DND-41 (cell line): Measurements from ENCODE around the gene NOS2.
"Not testable (repeated sequence)": the region's sequence is repeated elsewhere in the genome, so short reads cannot be mapped to it uniquely, and the experiment has no call there.

Experiments
- ATAC-seq: fragments of 200-7000 bp; cut with Tn5 transposase; 3 replicates; pipeline ENCODE4 v1.9.1; 2021; ENCODE audit warnings: low read depth; ENCODE audit not compliant: insufficient read depth
- DNase-seq: peaks from one replicate; pipeline ENCODE4 v3.0.0-alpha.2; 2020
- H2AFZ ChIP-seq: 2 replicates; pipeline ENCODE4 v1.6.0; 2012; ENCODE audit warnings: low read depth, low read length
- H3K27ac ChIP-seq: 2 replicates; pipeline ENCODE4 v1.5.1; 2012; ENCODE audit warnings: low read length, inconsistent platforms
- H3K27me3 ChIP-seq: fragments of 200-600 bp; sonication (generic); 2 replicates; pipeline ENCODE4 v1.6.0; 2012; ENCODE audit warnings: low read length, mild to moderate bottlenecking, inconsistent platforms; ENCODE audit not compliant: insufficient read depth, poor library complexity
- H3K36me3 ChIP-seq: 2 replicates; pipeline ENCODE4 v1.5.1; 2012; ENCODE audit warnings: low read length, inconsistent platforms; ENCODE audit not compliant: insufficient read depth
- H3K4me1 ChIP-seq: 2 replicates; pipeline ENCODE4 v1.5.1; 2012; ENCODE audit warnings: mild to moderate bottlenecking, low read length; ENCODE audit not compliant: insufficient read depth
- H3K4me2 ChIP-seq: 2 replicates; pipeline ENCODE4 v1.6.0; 2012; ENCODE audit warnings: mild to moderate bottlenecking, moderate library complexity, low read length, inconsistent platforms; ENCODE audit not compliant: insufficient read depth
- H3K4me3 ChIP-seq, 2 experiments: fragments of 200-600 bp in 1 of 2; shearing (Covaris generic) in 1 of 2; 2 replicates each; pipeline ENCODE4 v1.5.1; 2012 to 2016; ENCODE audit warnings: inconsistent platforms in 2 of 2, low read length in 2 of 2, mild to moderate bottlenecking in 2 of 2, low read depth in 1 of 2, moderate library complexity in 1 of 2
- H3K79me2 ChIP-seq: 2 replicates; pipeline ENCODE4 v1.6.0; 2012; ENCODE audit warnings: low read length, inconsistent platforms; ENCODE audit not compliant: insufficient read depth
- H3K9ac ChIP-seq: 2 replicates; pipeline ENCODE4 v1.6.0; 2012; ENCODE audit warnings: low read depth, mild to moderate bottlenecking, inconsistent platforms, low read length, moderate library complexity
- H3K9me3 ChIP-seq: 2 replicates; pipeline ENCODE4 v1.5.1; 2012; ENCODE audit warnings: low read length, moderate library complexity, mild to moderate bottlenecking, inconsistent platforms; ENCODE audit not compliant: insufficient read depth, severe bottlenecking
- H4K20me1 ChIP-seq: 2 replicates; pipeline ENCODE4 v1.6.0; 2012; ENCODE audit warnings: low read length; ENCODE audit not compliant: insufficient read depth
- EZH2 ChIP-seq: IDR thresholded peaks from 3 replicates; pipeline ENCODE4 v1.6.1; 2012; ENCODE audit warnings: borderline replicate concordance, low read depth, mild to moderate bottlenecking, moderate library complexity, low read length, inconsistent platforms; ENCODE audit not compliant: severe bottlenecking
- TF ChIP-seq, protein P1 (sequence below): IDR thresholded peaks from 2 replicates; pipeline ENCODE4 v1.5.1; 2012; ENCODE audit warnings: borderline replicate concordance, low read length, moderate library complexity, mild to moderate bottlenecking; ENCODE audit not compliant: poor library complexity, severe bottlenecking; ENCODE audit errors: extremely low read depth

Gene NOS2

DNA sequence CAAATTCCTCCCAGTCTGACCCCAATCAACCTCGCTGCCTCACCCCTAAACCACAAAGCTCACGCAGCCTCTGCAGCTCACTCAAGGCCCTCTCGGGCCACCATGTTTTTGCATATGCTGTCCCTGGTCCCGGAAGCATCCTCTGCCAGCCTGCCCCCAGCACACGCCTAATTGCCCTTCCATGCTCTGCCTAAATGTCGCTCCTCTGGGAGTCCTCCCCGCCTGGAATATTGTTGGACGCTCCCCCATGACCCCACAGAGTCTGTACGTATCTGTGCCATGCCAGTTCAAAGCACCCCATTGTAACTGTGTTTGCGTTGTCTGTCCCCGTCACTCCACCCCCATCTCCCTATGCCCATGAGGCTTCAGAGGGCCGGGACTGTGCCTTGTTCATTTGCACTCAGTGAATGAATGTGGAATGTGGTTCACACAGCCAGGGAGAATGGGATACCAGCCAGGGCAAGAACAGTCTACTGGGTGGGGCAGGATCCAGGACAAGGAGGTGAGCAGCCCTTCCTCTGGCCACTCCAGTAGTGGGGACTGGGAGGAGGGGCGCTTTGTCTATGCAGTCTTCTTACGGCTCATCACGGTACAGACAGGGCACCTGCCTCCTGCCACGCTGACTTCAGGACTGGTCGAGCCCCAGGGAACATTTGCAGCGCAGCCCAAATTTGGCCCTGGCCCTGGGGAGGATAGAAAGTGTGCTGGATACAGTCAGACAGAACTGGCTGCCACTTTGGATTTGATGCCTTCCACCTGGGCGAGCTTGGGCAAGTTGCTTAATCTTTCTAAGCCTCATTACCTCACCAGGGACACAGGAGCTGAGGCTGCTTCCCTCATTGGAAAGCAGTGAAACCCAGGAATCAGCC lies 48.5 kb downstream of the NOS2 start:
- Histone ChIP-seq H3K4me2 (no peak overlapping the region), H3K27ac (no peak overlapping the region), H2AFZ (no peak overlapping the region), H3K79me2 (no peaks in the 10 kb centered on the region), H3K4me3 (no peak overlapping the region), H3K9me3 (no peaks in the 10 kb centered on the region), H3K36me3 (no peaks in the 10 kb centered on the region), H4K20me1 (no peaks in the 10 kb centered on the region), H3K9ac (no peak overlapping the region), H3K27me3 (no peaks in the 10 kb centered on the region), H3K4me1 (no peaks in the 10 kb centered on the region)
- no peak for ATAC-seq
- no peak for TF ChIP-seq EZH2
- TF ChIP-seq, protein P1, sequence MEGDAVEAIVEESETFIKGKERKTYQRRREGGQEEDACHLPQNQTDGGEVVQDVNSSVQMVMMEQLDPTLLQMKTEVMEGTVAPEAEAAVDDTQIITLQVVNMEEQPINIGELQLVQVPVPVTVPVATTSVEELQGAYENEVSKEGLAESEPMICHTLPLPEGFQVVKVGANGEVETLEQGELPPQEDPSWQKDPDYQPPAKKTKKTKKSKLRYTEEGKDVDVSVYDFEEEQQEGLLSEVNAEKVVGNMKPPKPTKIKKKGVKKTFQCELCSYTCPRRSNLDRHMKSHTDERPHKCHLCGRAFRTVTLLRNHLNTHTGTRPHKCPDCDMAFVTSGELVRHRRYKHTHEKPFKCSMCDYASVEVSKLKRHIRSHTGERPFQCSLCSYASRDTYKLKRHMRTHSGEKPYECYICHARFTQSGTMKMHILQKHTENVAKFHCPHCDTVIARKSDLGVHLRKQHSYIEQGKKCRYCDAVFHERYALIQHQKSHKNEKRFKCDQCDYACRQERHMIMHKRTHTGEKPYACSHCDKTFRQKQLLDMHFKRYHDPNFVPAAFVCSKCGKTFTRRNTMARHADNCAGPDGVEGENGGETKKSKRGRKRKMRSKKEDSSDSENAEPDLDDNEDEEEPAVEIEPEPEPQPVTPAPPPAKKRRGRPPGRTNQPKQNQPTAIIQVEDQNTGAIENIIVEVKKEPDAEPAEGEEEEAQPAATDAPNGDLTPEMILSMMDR = no peak
- DNase-seq = no peak

DNA sequence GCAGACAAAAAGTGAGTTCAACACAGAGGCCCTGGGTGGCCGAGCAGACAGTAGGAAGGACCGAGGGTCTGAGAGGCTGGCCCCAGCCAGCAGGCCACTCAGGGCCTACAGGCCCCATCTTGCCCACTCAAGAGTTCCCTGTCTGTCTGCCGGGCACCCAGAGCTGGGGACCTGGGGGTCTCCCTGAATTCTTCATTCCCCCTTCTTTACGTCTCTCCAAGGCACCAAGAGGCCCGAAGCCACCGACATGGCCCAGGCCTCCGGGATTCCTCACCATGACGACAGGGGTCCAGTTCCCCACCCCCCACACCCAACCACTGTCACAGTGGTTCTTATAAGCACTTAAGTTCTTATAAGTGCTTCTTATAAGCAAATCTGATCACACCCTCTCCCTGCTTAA lies 49.2 kb downstream of the NOS2 start:
- no peaks in the 10 kb centered on the region for H3K9me3 ChIP-seq
- H2AFZ ChIP-seq = no peak overlapping the region
- no peak for ATAC-seq
- no peak overlapping the region for H3K27ac ChIP-seq
- H3K4me1 ChIP-seq = no peaks in the 10 kb centered on the region
- H3K4me3 ChIP-seq = no peak overlapping the region
- no peaks in the 10 kb centered on the region for H4K20me1 ChIP-seq
- no peaks in the 10 kb centered on the region for H3K79me2 ChIP-seq
- no peak overlapping the region for H3K4me2 ChIP-seq
- H3K36me3 ChIP-seq = no peaks in the 10 kb centered on the region
- H3K9ac ChIP-seq = no peak overlapping the region
- TF ChIP-seq, protein P1 = no peak
- DNase-seq = no peak
- no peaks in the 10 kb centered on the region for H3K27me3 ChIP-seq

DNA sequence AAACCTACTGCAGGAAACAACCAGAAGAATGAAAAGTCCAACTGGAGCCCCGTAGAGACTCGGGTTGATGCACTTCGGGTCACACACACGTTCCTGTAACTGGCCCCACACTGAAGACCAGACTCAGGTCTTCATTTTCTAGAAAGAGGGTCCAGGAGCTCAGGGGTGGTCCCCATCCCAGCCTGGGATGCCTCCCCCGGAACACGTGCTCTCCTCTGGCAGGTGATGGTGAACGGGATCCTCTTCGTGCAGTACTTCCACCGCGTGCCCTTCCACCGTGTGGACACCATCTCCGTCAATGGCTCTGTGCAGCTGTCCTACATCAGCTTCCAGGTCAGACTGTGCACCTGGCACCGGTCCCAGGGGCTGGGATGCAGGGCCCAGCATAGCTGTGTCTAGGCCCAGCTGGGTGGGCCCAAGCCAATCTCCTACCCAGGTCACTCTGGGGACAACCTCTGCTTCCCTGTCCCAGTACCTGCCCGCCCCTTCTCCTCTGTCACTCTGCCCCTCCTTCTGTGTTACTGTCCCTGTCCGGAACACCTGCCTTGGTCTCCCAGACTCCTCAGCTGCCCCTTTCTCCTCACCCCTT lies 50.7 kb downstream of the NOS2 start:
- not testable (repeated sequence) for H3K36me3 ChIP-seq, H3K27me3 ChIP-seq, H3K4me1 ChIP-seq, H3K27ac ChIP-seq, H3K9me3 ChIP-seq, H3K79me2 ChIP-seq, H3K4me2 ChIP-seq, ATAC-seq, H3K9ac ChIP-seq, H4K20me1 ChIP-seq, H3K4me3 ChIP-seq, DNase-seq, H2AFZ ChIP-seq

DNA sequence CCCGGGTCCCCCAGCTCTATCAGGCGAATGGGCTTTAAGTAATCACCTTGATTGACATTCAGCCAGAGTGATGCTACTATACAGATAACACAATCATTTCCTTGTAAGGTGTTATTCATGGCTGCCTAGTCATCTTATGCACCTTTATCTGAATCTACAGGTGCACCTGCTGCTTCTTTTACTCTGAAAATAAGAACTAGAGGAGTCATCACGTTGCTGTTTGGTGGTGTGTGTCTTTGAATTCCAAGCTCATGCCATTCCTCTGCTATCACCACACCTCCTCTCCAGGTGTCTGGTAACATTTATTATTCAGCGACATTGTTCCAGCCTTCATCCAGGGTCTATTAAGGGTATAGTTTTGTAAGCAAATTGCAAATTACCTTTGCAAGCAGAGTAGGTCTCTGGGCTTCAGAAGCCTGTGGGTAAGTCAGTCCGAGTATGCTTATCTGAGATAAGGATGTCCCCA lies 51.9 kb downstream of the NOS2 start:
- Histone ChIP-seq H3K4me1 (no peaks in the 10 kb centered on the region), H3K4me2 (no peak overlapping the region), H3K27me3 (no peaks in the 10 kb centered on the region), H3K9ac (no peak overlapping the region), H2AFZ (no peak overlapping the region), H3K79me2 (no peaks in the 10 kb centered on the region), H4K20me1 (no peaks in the 10 kb centered on the region), H3K4me3 (no peak overlapping the region), H3K9me3 (no peaks in the 10 kb centered on the region), H3K27ac (no peak overlapping the region), H3K36me3 (no peaks in the 10 kb centered on the region)
- no peak for ATAC-seq
- DNase-seq = no peak
- TF ChIP-seq, protein P1 = no peak
- no peak for TF ChIP-seq EZH2
